Measurements from ENCODE around the gene GNAT1.

GNAT1 gene

GRCh38 chr3:50163572-50164455 lies 27.6 kb upstream of the GNAT1 start:
- DNase-seq: no peak

GRCh38 chr3:50164481-50164880 lies 26.9 kb upstream of the GNAT1 start:
- DNase-seq: no peak

- DNase-seq: peak; percentile 11
Measured at GRCh38 chr3:50164984-50165909, 26.2 kb upstream of the GNAT1 start.

- DNase-seq: no peak
Measured at GRCh38 chr3:50165910-50166538, 25.4 kb upstream of the GNAT1 start.

GRCh38 chr3:50166620-50167019 lies 24.8 kb upstream of the GNAT1 start:
- peak; percentile 77 for DNase-seq

GRCh38 chr3:50167069-50167840 lies 24.2 kb upstream of the GNAT1 start:
- peak; percentile 82 for DNase-seq

- DNase-seq: peak; percentile 93
Measured at GRCh38 chr3:50167841-50168209, 23.6 kb upstream of the GNAT1 start.

- no peak for DNase-seq
Measured at GRCh38 chr3:50168388-50168787, 23.0 kb upstream of the GNAT1 start.

- DNase-seq: no peak
Measured at GRCh38 chr3:50168791-50169190, 22.6 kb upstream of the GNAT1 start.

GRCh38 chr3:50169232-50169832 lies 22.1 kb upstream of the GNAT1 start:
- DNase-seq: no peak

GRCh38 chr3:50169858-50170257 lies 21.6 kb upstream of the GNAT1 start:
- no peak for DNase-seq

GRCh38 chr3:50170689-50171088 lies 20.7 kb upstream of the GNAT1 start:
- no peak for DNase-seq

- DNase-seq: no peak
Measured at GRCh38 chr3:50171540-50172301, 19.7 kb upstream of the GNAT1 start.

GRCh38 chr3:50172626-50173220 lies 18.7 kb upstream of the GNAT1 start:
- no peak for DNase-seq

GRCh38 chr3:50173685-50174516 lies 17.5 kb upstream of the GNAT1 start:
- DNase-seq: no peak

- no peak for DNase-seq
Measured at GRCh38 chr3:50174517-50174895, 16.9 kb upstream of the GNAT1 start.

- peak; percentile 71 for DNase-seq
Measured at GRCh38 chr3:50174947-50175524, 16.4 kb upstream of the GNAT1 start.

GRCh38 chr3:50177346-50177745 lies 14.1 kb upstream of the GNAT1 start:
- peak; percentile 49 for DNase-seq

GRCh38 chr3:50179710-50180109 lies 11.7 kb upstream of the GNAT1 start:
- no peak for DNase-seq

GRCh38 chr3:50181985-50182384 lies 9.4 kb upstream of the GNAT1 start:
- no peak for DNase-seq
